Transverse colon (tissue), 4 donors: Measurements from ENCODE around the gene INPP5E. TPM values are rescaled to one million over a fixed set of nuclear protein-coding genes. Genes with fewer than 3 reads are reported as not detected.

Experiments used
- DNase-seq: peaks from one replicate; pipeline ENCODE4 v3.0.0-alpha.2; 2019
- H3K27ac ChIP-seq, 4 donors: fragments of 200-600 bp; sonication (generic); 2 replicates each; pipeline ENCODE4 v1.5.1; 2016 to 2018; ENCODE audit warnings: inconsistent platforms in 4 of 4
- H3K27me3 ChIP-seq: fragments of 200-600 bp; sonication (generic); 2 replicates; pipeline ENCODE4 v1.5.1; 2017; ENCODE audit warnings: inconsistent platforms
- H3K36me3 ChIP-seq, 4 donors: fragments of 200-600 bp; sonication (generic); 2 replicates each; pipeline ENCODE4 v1.5.1; 2017 to 2019; ENCODE audit warnings: inconsistent platforms in 4 of 4
- H3K4me1 ChIP-seq, 4 donors: fragments of 200-600 bp; sonication (generic); 2 replicates each; pipeline ENCODE4 v1.5.1; 2017 to 2020; ENCODE audit warnings: inconsistent platforms in 4 of 4
- H3K4me3 ChIP-seq, 4 donors: fragments of 200-600 bp; sonication (generic); 1 replicate in 1 of 4; 2 replicates in 3 of 4; pipeline versions ENCODE4 v1.5.1 to v1.6.1; 2017 to 2019; ENCODE audit warnings: inconsistent platforms in 4 of 4
- H3K9me3 ChIP-seq, 2 donors: fragments of 200-600 bp; sonication (generic); 2 replicates each; pipeline ENCODE4 v1.5.1; 2017 to 2019; ENCODE audit warnings: inconsistent platforms in 2 of 2
- EP300 ChIP-seq: sonication (generic); formaldehyde crosslinking; IDR thresholded peaks from one replicate; pipeline ENCODE4 v1.6.1; 2017; ENCODE audit warnings: antibody characterized with exemption, low read depth
- POLR2A ChIP-seq: fragments of 450-650 bp; IDR thresholded peaks from one replicate; pipeline ENCODE4 v1.6.1; 2016; ENCODE audit warnings: antibody characterized with exemption, mild to moderate bottlenecking, moderate library complexity
- POLR2AphosphoS5 ChIP-seq, 3 donors: sonication (generic); formaldehyde crosslinking; IDR thresholded peaks; one replicate each; pipeline ENCODE4 v1.6.1; 2016; ENCODE audit warnings: antibody characterized with exemption in 3 of 3
- WGBS, 2 donors: methylation state at CpG; one replicate each; pipeline ENCODE4 v1.1.5; 2018; ENCODE audit warnings: low coverage in 1 of 2; 5-methylcytosine and 5-hydroxymethylcytosine counted together
- in situ Hi-C, 4 donors: fragments of 200-750 bp; cut with MboI; loops; one replicate each; pipeline versions ENCODE4 v1.15.0 to v1.15.1; 2017; ENCODE audit warnings: low sequenced_read_pairs in 3 of 4, low pct_ligation_motif_present in 1 of 4, low pct_unique_long_range_greater_than_20kb in 1 of 4
- intact Hi-C: fragments of 100-400 bp; cut with DNase I; formaldehyde crosslinking; loops from one replicate; pipeline ENCODE4 v1.15.1; 2023; ENCODE audit warnings: low total_unique reads
- total RNA-seq, 4 donors: library from RNA; depleted of rRNA; stranded (reverse); fragments of >200 nt; gene quantifications; one replicate each; pipeline ENCODE4 v1.1.0, GENCODE V29; 2016
- TF ChIP-seq, protein P1 (sequence below), 5 experiments: fragments of 200-600 bp in 3 of 5; fragments of 450-650 bp in 2 of 5; sonication (generic) in 3 of 5; IDR thresholded peaks; 1 replicate in 2 of 5; 2 replicates in 3 of 5; pipeline ENCODE4 v1.5.1; 2016 to 2017; ENCODE audit warnings: antibody characterized with exemption in 5 of 5, inconsistent platforms in 3 of 5, mild to moderate bottlenecking in 2 of 5, moderate library complexity in 1 of 5

Gene INPP5E
- total RNA-seq, 4 donors from 2014 or later = 12.5 to 57.5 (median 18.3) TPM

DNA sequence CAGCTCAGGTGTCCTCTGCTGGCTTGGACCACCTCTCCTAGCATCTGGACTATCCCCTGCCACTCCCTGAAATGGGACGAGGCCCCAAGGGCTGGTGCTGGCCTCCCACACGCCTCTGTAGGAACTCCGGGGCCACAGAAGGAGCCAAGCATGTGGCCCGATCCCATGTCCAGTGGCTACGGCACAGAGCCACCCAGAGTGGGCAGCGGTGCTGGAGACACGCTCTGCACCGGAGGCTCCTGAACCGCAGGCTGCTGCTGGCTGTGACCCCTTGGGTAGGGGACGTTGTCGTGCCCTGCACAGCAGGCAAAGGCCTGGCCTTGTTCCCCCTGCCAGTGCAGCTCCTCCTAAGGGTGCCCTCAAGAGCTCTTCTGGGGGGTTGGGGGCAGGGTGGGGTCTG, 59.8 kb downstream of the INPP5E start:
- TF ChIP-seq POLR2A = no peak
- no peak for TF ChIP-seq EP300
- TF ChIP-seq POLR2AphosphoS5 (IDR thresholded peaks at IDR 0.05) = no peak
- TF ChIP-seq, protein P1, sequence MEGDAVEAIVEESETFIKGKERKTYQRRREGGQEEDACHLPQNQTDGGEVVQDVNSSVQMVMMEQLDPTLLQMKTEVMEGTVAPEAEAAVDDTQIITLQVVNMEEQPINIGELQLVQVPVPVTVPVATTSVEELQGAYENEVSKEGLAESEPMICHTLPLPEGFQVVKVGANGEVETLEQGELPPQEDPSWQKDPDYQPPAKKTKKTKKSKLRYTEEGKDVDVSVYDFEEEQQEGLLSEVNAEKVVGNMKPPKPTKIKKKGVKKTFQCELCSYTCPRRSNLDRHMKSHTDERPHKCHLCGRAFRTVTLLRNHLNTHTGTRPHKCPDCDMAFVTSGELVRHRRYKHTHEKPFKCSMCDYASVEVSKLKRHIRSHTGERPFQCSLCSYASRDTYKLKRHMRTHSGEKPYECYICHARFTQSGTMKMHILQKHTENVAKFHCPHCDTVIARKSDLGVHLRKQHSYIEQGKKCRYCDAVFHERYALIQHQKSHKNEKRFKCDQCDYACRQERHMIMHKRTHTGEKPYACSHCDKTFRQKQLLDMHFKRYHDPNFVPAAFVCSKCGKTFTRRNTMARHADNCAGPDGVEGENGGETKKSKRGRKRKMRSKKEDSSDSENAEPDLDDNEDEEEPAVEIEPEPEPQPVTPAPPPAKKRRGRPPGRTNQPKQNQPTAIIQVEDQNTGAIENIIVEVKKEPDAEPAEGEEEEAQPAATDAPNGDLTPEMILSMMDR (IDR thresholded peaks at IDR 0.05) = no peak
- Histone ChIP-seq H3K4me1 (no peaks in the 10 kb centered on the region), H3K9me3 (no peaks in the 10 kb centered on the region), H3K27ac (no peak overlapping the region), H3K4me3 (no peak overlapping the region), H3K27me3 (no peaks in the 10 kb centered on the region), H3K36me3 (peaks cover 0 to 11% (median 4%) of the 10 kb centered on the region in 4 donors)
- intact Hi-C loops = no loop called here
- in situ Hi-C loops = no loop called here
- no peak for DNase-seq
- WGBS, 2 donors = 88% methylated on average over 10 of the region's 11 CpGs; no CpG with 5 or more reads in 1 of the 2 donors

DNA sequence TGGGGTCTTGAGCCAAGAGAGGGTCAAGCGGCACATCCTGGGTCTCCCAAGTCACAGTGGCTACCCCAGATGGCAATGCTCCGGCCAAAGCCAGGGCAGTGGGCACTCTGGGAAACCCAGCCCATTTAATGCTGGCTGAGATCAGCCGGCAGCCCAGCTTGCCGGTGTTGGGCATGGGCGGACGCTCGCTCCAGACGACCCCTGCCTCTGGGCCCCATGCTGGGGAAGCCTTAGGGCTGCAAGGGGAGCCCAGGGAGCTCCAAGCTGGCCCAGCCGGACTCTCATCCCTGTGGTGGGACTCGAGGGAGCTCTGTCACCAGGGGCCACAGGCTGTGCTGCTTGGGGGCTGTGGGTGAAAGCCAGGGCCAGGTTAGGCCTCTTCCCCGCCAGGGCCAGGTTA, 60.2 kb downstream of the INPP5E start:
- Histone ChIP-seq H3K4me1 (no peaks in the 10 kb centered on the region), H3K4me3 (no peak overlapping the region), H3K36me3 (peaks cover 0 to 11% (median 4%) of the 10 kb centered on the region in 4 donors), H3K27me3 (no peaks in the 10 kb centered on the region), H3K9me3 (no peaks in the 10 kb centered on the region), H3K27ac (no peak overlapping the region)
- no peak for DNase-seq
- WGBS, 2 donors = 96% methylated on average over 10 of the region's 11 CpGs; no CpG with 5 or more reads in 1 of the 2 donors
- TF ChIP-seq POLR2AphosphoS5 (IDR thresholded peaks at IDR 0.05) (no peak), EP300 (no peak)
- TF ChIP-seq, protein P1 (IDR thresholded peaks at IDR 0.05) = no peak
- in situ Hi-C loops (no loop called here), intact Hi-C loops (no loop called here)

DNA sequence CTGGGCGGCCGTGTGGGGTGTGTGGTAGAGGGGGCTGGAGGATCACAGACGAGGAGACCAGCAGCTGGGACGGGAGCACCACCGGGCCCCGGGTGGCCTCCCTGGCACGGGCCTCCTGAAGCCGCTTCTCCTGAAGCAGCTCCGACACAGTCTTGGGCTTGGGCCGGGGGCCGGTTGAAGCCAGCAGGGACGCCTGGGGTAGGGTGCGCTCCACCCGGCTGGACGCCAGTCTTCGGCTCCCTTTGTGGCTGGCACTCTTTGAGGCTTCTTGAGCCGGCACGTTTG, 60.7 kb downstream of the INPP5E start:
- in situ Hi-C loops = no loop called here
- H3K36me3 ChIP-seq = peaks cover 0 to 11% (median 4%) of the 10 kb centered on the region in 4 donors
- WGBS, 2 donors = 89% methylated on average over 18 of the region's 18 CpGs; no CpG with 5 or more reads in 1 of the 2 donors

More for the DNA sequence above, 60.7 kb downstream of the INPP5E start:
- intact Hi-C loops = no loop called here
- Histone ChIP-seq H3K27me3 (no peaks in the 10 kb centered on the region), H3K27ac (no peak overlapping the region), H3K4me1 (no peaks in the 10 kb centered on the region), H3K9me3 (no peaks in the 10 kb centered on the region), H3K4me3 (no peak overlapping the region)
- no peak for DNase-seq
- no peak for TF ChIP-seq POLR2AphosphoS5 (IDR thresholded peaks at IDR 0.05)
- TF ChIP-seq POLR2A = no peak
- no peak for TF ChIP-seq EP300
- TF ChIP-seq, protein P1 (IDR thresholded peaks at IDR 0.05) = no peak

Other genes starting within 250 kb of the INPP5E start
- gene LHX3, start 234.7 kb downstream of the INPP5E start, total RNA-seq = not detected
- 10 to 100 TPM in 1 of 4 donors, 1 to 10 TPM in 3; 3.7 to 18.1 (median 4.8) TPM for gene QSOX2, start 194.0 kb downstream of the INPP5E start, total RNA-seq
- gene CCDC187, start 135.8 kb downstream of the INPP5E start, total RNA-seq = 1 to 10 TPM in 1 of 4 donors, under 1 TPM in 2, not detected in 1; 0.40 to 1.1 (median 0.41) TPM
- 1 to 10 TPM; 2.3 to 8.6 (median 7.0) TPM for gene GPSM1, start 112.3 kb downstream of the INPP5E start, total RNA-seq
- gene DNLZ, start 76.1 kb downstream of the INPP5E start, total RNA-seq = 10 to 100 TPM in 2 of 4 donors, 1 to 10 TPM in 2; 6.7 to 17.3 (median 10.4) TPM
- 1 to 10 TPM; 1.1 to 5.6 (median 2.0) TPM for gene CARD9, start 66.2 kb downstream of the INPP5E start, total RNA-seq
- gene SNAPC4, start 39.7 kb downstream of the INPP5E start, total RNA-seq = 10 to 100 TPM in 2 of 4 donors, 1 to 10 TPM in 2; 6.0 to 14.5 (median 10.1) TPM
- gene ENTR1, start 29.2 kb downstream of the INPP5E start, total RNA-seq = 10 to 100 TPM; 23.6 to 74.6 (median 40.9) TPM
- 10 to 100 TPM; 24.3 to 61.3 (median 45.8) TPM for gene PMPCA, start 29.2 kb downstream of the INPP5E start, total RNA-seq
- gene SEC16A, start 43.2 kb upstream of the INPP5E start, total RNA-seq = 10 to 100 TPM; 54.1 to 75.9 (median 65.8) TPM
- 100 to 1,000 TPM in 2 of 4 donors, 10 to 100 TPM in 2; 48.2 to 154 (median 98.2) TPM for gene NOTCH1, start 106.2 kb upstream of the INPP5E start, total RNA-seq
- 10 to 100 TPM; 12.3 to 64.7 (median 33.6) TPM for gene EGFL7, start 223.1 kb upstream of the INPP5E start, total RNA-seq
- gene AGPAT2, start 247.6 kb upstream of the INPP5E start, total RNA-seq = 100 to 1,000 TPM; 245 to 441 (median 290) TPM